ENCODE results near the gene PMCH. TPM values are rescaled to one million over a fixed set of nuclear protein-coding genes. Genes with fewer than 3 reads are reported as not detected.

The PMCH gene
- total and polyA plus RNA-seq, 2 donors (not counting 3 experiments of a cell fraction or from before 2014, with no cell fraction given) = 0.19 to 1.1 TPM

DNA sequence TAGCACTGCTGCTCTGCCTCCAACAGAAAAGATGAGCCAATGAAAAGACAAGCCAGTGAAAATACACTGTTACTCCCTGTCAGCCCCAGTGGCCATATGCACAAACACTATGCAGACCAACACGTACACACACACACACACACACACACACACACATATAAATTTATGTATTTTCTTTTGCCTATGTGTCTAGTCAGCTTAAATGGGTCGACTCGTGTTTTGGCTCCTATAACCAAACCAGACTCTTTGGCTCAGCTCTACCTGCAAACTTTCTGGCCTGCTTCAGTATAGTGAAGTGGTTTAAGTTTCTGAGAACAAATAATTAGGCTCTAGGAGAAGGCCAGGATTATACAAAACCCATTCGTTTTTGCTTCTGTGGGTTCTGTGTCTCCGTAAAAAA lies 30.3 kb upstream of the PMCH start:
- Histone ChIP-seq H3K4me2 (ENCODE audit: insufficient read depth, low read length) (no peak overlapping the region), H3K9me1 (replicated peaks; ENCODE audit: control insufficient read depth, extremely low read depth, insufficient read depth, low read length) (no peaks in the 10 kb centered on the region), H4K20me1 (replicated peaks; ENCODE audit: control insufficient read depth, extremely low read depth, insufficient read depth, low read length) (no peaks in the 10 kb centered on the region), H3K9me3 (replicated peaks; ENCODE audit: control insufficient read depth, insufficient read depth, low read length) (no peaks in the 10 kb centered on the region), H3K4me3 (replicated peaks in 1 of 3; ENCODE audit: insufficient read depth in 1 of 3, low read depth in 1 of 3, low read length in 3 of 3) (no peak overlapping the region), H3K36me3 (ENCODE audit: control insufficient read depth in 2 of 2, extremely low read depth in 1 of 2, insufficient read depth in 2 of 2, low read length in 2 of 2) (no peaks in the 10 kb centered on the region), H3K9ac (replicated peaks; ENCODE audit: extremely low read depth, insufficient read depth, low read length) (no peak overlapping the region), H2AFZ (ENCODE audit: low read depth, low read length) (no peak overlapping the region), H3K27ac (ENCODE audit: insufficient read depth, low read depth, low read length) (no peak overlapping the region), H3K27me3 (ENCODE audit: control insufficient read depth in 2 of 2, insufficient read depth in 2 of 2, low read length in 2 of 2) (no peaks in the 10 kb centered on the region), H3K79me2 (ENCODE audit: control insufficient read depth, insufficient read depth, low read length) (no peaks in the 10 kb centered on the region), H3K4me1 (ENCODE audit: control insufficient read depth, extremely low read depth, insufficient read depth, low read length) (peaks cover 5% of the 10 kb centered on the region)
- no peak for TF ChIP-seq MYC (IDR thresholded peaks at IDR 0.05; ENCODE audit: low read depth, low read length)
- no peak for TF ChIP-seq POLR2A (IDR thresholded peaks at IDR 0.05; ENCODE audit: low read depth, low read length)
- TF ChIP-seq FOS (IDR thresholded peaks at IDR 0.05; ENCODE audit: borderline replicate concordance, insufficient read depth, low read length) = no peak
- dilution Hi-C loops (cut with MboI; ENCODE audit: extremely low pct_ligation_motif_present, low sequenced_read_pairs) = no loop called here
- CTCF ChIA-PET = interaction anchor here (1.6 to 1.8 kb wide), 3 partner anchors 13 to 257 kb away, joined by 3 to 5 read pairs (median 4); no protein-coding TSS in a partner anchor
- FAIRE-seq = no peak
- intact Hi-C loops (cut with micrococcal nuclease) = no loop called here
- POLR2A ChIA-PET = no interaction called here
- DNase-seq (ENCODE audit: low read depth, low spot score) = no peak
- no TSS peak for BruUV-seq (replicated peaks)

DNA sequence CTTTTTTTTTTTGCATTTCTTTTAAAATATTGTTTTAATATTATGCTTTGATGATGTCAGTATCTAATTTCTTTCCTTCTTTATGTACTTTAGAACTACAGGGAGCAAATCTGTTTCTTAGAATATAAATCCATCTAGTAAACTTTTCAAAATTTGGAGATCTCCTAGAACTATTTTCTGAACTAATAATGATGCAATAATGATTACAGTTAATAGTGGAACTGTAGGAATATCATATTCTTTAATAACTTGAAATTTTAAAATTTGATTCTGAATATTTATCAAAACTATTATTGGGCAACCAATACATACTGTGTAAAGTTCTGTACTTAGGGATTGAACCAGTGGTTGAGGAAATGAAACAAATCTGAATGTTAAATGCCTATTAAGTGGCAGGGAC lies 23.1 kb upstream of the PMCH start:
- Histone ChIP-seq H2AFZ (ENCODE audit: low read depth, low read length) (no peak overlapping the region), H3K36me3 (ENCODE audit: control insufficient read depth in 2 of 2, extremely low read depth in 1 of 2, insufficient read depth in 2 of 2, low read length in 2 of 2) (no peaks in the 10 kb centered on the region), H3K27me3 (ENCODE audit: control insufficient read depth in 2 of 2, insufficient read depth in 2 of 2, low read length in 2 of 2) (no peaks in the 10 kb centered on the region), H3K9me3 (replicated peaks; ENCODE audit: control insufficient read depth, insufficient read depth, low read length) (no peaks in the 10 kb centered on the region), H3K4me1 (ENCODE audit: control insufficient read depth, extremely low read depth, insufficient read depth, low read length) (no peaks in the 10 kb centered on the region), H3K9me1 (replicated peaks; ENCODE audit: control insufficient read depth, extremely low read depth, insufficient read depth, low read length) (no peaks in the 10 kb centered on the region), H3K79me2 (ENCODE audit: control insufficient read depth, insufficient read depth, low read length) (no peaks in the 10 kb centered on the region), H3K4me3 (replicated peaks in 1 of 3; ENCODE audit: insufficient read depth in 1 of 3, low read depth in 1 of 3, low read length in 3 of 3) (no peak overlapping the region), H3K4me2 (ENCODE audit: insufficient read depth, low read length) (no peak overlapping the region), H3K9ac (replicated peaks; ENCODE audit: extremely low read depth, insufficient read depth, low read length) (no peak overlapping the region), H3K27ac (ENCODE audit: insufficient read depth, low read depth, low read length) (no peak overlapping the region), H4K20me1 (replicated peaks; ENCODE audit: control insufficient read depth, extremely low read depth, insufficient read depth, low read length) (no peaks in the 10 kb centered on the region)
- TF ChIP-seq MYC (IDR thresholded peaks at IDR 0.05; ENCODE audit: low read depth, low read length) = no peak
- no peak for TF ChIP-seq POLR2A (IDR thresholded peaks at IDR 0.05; ENCODE audit: low read depth, low read length)
- TF ChIP-seq EZH2 (IDR thresholded peaks at IDR 0.05; ENCODE audit: borderline replicate concordance, low read depth, low read length, severe bottlenecking) = no peak
- TF ChIP-seq, protein P1, sequence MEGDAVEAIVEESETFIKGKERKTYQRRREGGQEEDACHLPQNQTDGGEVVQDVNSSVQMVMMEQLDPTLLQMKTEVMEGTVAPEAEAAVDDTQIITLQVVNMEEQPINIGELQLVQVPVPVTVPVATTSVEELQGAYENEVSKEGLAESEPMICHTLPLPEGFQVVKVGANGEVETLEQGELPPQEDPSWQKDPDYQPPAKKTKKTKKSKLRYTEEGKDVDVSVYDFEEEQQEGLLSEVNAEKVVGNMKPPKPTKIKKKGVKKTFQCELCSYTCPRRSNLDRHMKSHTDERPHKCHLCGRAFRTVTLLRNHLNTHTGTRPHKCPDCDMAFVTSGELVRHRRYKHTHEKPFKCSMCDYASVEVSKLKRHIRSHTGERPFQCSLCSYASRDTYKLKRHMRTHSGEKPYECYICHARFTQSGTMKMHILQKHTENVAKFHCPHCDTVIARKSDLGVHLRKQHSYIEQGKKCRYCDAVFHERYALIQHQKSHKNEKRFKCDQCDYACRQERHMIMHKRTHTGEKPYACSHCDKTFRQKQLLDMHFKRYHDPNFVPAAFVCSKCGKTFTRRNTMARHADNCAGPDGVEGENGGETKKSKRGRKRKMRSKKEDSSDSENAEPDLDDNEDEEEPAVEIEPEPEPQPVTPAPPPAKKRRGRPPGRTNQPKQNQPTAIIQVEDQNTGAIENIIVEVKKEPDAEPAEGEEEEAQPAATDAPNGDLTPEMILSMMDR (IDR thresholded peaks at IDR 0.05; ENCODE audit: extremely low read depth in 1 of 2, insufficient read depth in 1 of 2, low read depth in 1 of 2, low read length in 2 of 2) = no peak
- TF ChIP-seq, protein P2, sequence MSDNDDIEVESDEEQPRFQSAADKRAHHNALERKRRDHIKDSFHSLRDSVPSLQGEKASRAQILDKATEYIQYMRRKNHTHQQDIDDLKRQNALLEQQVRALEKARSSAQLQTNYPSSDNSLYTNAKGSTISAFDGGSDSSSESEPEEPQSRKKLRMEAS (IDR thresholded peaks at IDR 0.05; ENCODE audit: insufficient read depth, insufficient read length) = no peak
- dilution Hi-C loops (cut with MboI; ENCODE audit: extremely low pct_ligation_motif_present, low sequenced_read_pairs) (no loop called here), intact Hi-C loops (cut with micrococcal nuclease) (no loop called here)
- POLR2A ChIA-PET = no interaction called here
- CTCF ChIA-PET = interaction anchor here (1.6 kb wide), 1 partner anchor 264 kb away, joined by 3 read pairs; no protein-coding TSS in a partner anchor
- no peak for DNase-seq (ENCODE audit: low read depth, low spot score)
- no peak for FAIRE-seq
- no TSS peak for BruUV-seq (replicated peaks)
